ENCODE measurements around the gene BCAS4.

Gene BCAS4

GRCh38 chr20:50821257-50821921 lies 26.5 kb downstream of the BCAS4 start:
- peak overlapping the region; percentile 69 for H3K27ac Mint-ChIP-seq
- peaks cover 8% of the 10 kb centered on the region for H3K36me3 Mint-ChIP-seq
- no peaks in the 10 kb centered on the region for H3K27me3 Mint-ChIP-seq
- no peaks in the 10 kb centered on the region for H3K9me3 Mint-ChIP-seq (ENCODE audit: low read depth)
- H3K4me3 Mint-ChIP-seq = no peak overlapping the region
- H3K4me1 Mint-ChIP-seq (ENCODE audit: low read depth) = peaks cover 48% of the 10 kb centered on the region

GRCh38 chr20:50821994-50822393 lies 27.1 kb downstream of the BCAS4 start:
- peak overlapping the region; percentile 83 for H3K27ac Mint-ChIP-seq
- H3K27me3 Mint-ChIP-seq = no peaks in the 10 kb centered on the region
- H3K4me1 Mint-ChIP-seq (ENCODE audit: low read depth) = peaks cover 45% of the 10 kb centered on the region
- H3K4me3 Mint-ChIP-seq = no peak overlapping the region
- no peaks in the 10 kb centered on the region for H3K9me3 Mint-ChIP-seq (ENCODE audit: low read depth)
- H3K36me3 Mint-ChIP-seq = peaks cover 8% of the 10 kb centered on the region

GRCh38 chr20:50823319-50823718 lies 28.5 kb downstream of the BCAS4 start:
- no peak overlapping the region for H3K4me3 Mint-ChIP-seq
- H3K27me3 Mint-ChIP-seq = no peaks in the 10 kb centered on the region
- no peak overlapping the region for H3K27ac Mint-ChIP-seq
- no peaks in the 10 kb centered on the region for H3K9me3 Mint-ChIP-seq (ENCODE audit: low read depth)
- peaks cover 10% of the 10 kb centered on the region for H3K36me3 Mint-ChIP-seq
- H3K4me1 Mint-ChIP-seq (ENCODE audit: low read depth) = peaks cover 34% of the 10 kb centered on the region

GRCh38 chr20:50824137-50824536 lies 29.3 kb downstream of the BCAS4 start:
- Mint-ChIP-seq H3K4me1 (ENCODE audit: low read depth) (peaks cover 29% of the 10 kb centered on the region), H3K27ac (no peak overlapping the region), H3K9me3 (ENCODE audit: low read depth) (no peaks in the 10 kb centered on the region), H3K27me3 (no peaks in the 10 kb centered on the region), H3K36me3 (peaks cover 7% of the 10 kb centered on the region), H3K4me3 (no peak overlapping the region)

- H3K4me3 Mint-ChIP-seq = no peak overlapping the region
- peaks cover 13% of the 10 kb centered on the region for H3K4me1 Mint-ChIP-seq (ENCODE audit: low read depth)
- H3K9me3 Mint-ChIP-seq (ENCODE audit: low read depth) = no peaks in the 10 kb centered on the region
- peaks cover 12% of the 10 kb centered on the region for H3K36me3 Mint-ChIP-seq
- no peaks in the 10 kb centered on the region for H3K27me3 Mint-ChIP-seq
- peak overlapping the region; percentile 55 for H3K27ac Mint-ChIP-seq
These were observed 31.3 kb downstream of the BCAS4 start for GRCh38 chr20:50826121-50826520.

GRCh38 chr20:50828363-50829136 lies 33.7 kb downstream of the BCAS4 start:
- H3K9me3 Mint-ChIP-seq (ENCODE audit: low read depth) = no peaks in the 10 kb centered on the region
- peaks cover 11% of the 10 kb centered on the region for H3K36me3 Mint-ChIP-seq
- H3K27me3 Mint-ChIP-seq = no peaks in the 10 kb centered on the region
- H3K4me1 Mint-ChIP-seq (ENCODE audit: low read depth) = peaks cover 4% of the 10 kb centered on the region
- no peak overlapping the region for H3K27ac Mint-ChIP-seq
- no peak overlapping the region for H3K4me3 Mint-ChIP-seq

GRCh38 chr20:50831622-50832021 lies 36.8 kb downstream of the BCAS4 start:
- no peaks in the 10 kb centered on the region for H3K27me3 Mint-ChIP-seq
- peaks cover 4% of the 10 kb centered on the region for H3K4me1 Mint-ChIP-seq (ENCODE audit: low read depth)
- H3K27ac Mint-ChIP-seq = no peak overlapping the region
- H3K4me3 Mint-ChIP-seq = no peak overlapping the region
- peaks cover 13% of the 10 kb centered on the region for H3K36me3 Mint-ChIP-seq
- no peaks in the 10 kb centered on the region for H3K9me3 Mint-ChIP-seq (ENCODE audit: low read depth)

GRCh38 chr20:50834599-50835005 lies 39.7 kb downstream of the BCAS4 start:
- Mint-ChIP-seq H3K36me3 (peaks cover 9% of the 10 kb centered on the region), H3K27ac (no peak overlapping the region), H3K27me3 (no peaks in the 10 kb centered on the region), H3K4me3 (no peak overlapping the region), H3K9me3 (ENCODE audit: low read depth) (no peaks in the 10 kb centered on the region), H3K4me1 (ENCODE audit: low read depth) (peaks cover 7% of the 10 kb centered on the region)

- Mint-ChIP-seq H3K9me3 (ENCODE audit: low read depth) (no peaks in the 10 kb centered on the region), H3K4me1 (ENCODE audit: low read depth) (peaks cover 7% of the 10 kb centered on the region), H3K27ac (no peak overlapping the region), H3K36me3 (peaks cover 4% of the 10 kb centered on the region), H3K27me3 (no peaks in the 10 kb centered on the region), H3K4me3 (no peak overlapping the region)
These were observed 42.9 kb downstream of the BCAS4 start for GRCh38 chr20:50837532-50838321.

GRCh38 chr20:50838322-50838625 lies 43.4 kb downstream of the BCAS4 start:
- Mint-ChIP-seq H3K36me3 (peaks cover 4% of the 10 kb centered on the region), H3K9me3 (ENCODE audit: low read depth) (no peaks in the 10 kb centered on the region), H3K27ac (no peak overlapping the region), H3K4me3 (no peak overlapping the region), H3K4me1 (ENCODE audit: low read depth) (peaks cover 7% of the 10 kb centered on the region), H3K27me3 (no peaks in the 10 kb centered on the region)

- H3K4me3 Mint-ChIP-seq = no peak overlapping the region
- H3K9me3 Mint-ChIP-seq (ENCODE audit: low read depth) = no peaks in the 10 kb centered on the region
- no peaks in the 10 kb centered on the region for H3K27me3 Mint-ChIP-seq
- peaks cover 4% of the 10 kb centered on the region for H3K36me3 Mint-ChIP-seq
- H3K27ac Mint-ChIP-seq = no peak overlapping the region
- peaks cover 7% of the 10 kb centered on the region for H3K4me1 Mint-ChIP-seq (ENCODE audit: low read depth)
These were observed 44.0 kb downstream of the BCAS4 start for GRCh38 chr20:50838707-50839385.

GRCh38 chr20:50842821-50843220 lies 48.0 kb downstream of the BCAS4 start:
- Mint-ChIP-seq H3K4me3 (no peak overlapping the region), H3K9me3 (ENCODE audit: low read depth) (no peaks in the 10 kb centered on the region), H3K36me3 (no peaks in the 10 kb centered on the region), H3K27ac (peak overlapping the region; percentile 22), H3K27me3 (no peaks in the 10 kb centered on the region), H3K4me1 (ENCODE audit: low read depth) (peaks cover 16% of the 10 kb centered on the region)

GRCh38 chr20:50843331-50844276 lies 48.7 kb downstream of the BCAS4 start:
- H3K4me3 Mint-ChIP-seq = no peak overlapping the region
- peak overlapping the region; percentile 78 for H3K27ac Mint-ChIP-seq
- H3K36me3 Mint-ChIP-seq = no peaks in the 10 kb centered on the region
- H3K27me3 Mint-ChIP-seq = no peaks in the 10 kb centered on the region
- H3K9me3 Mint-ChIP-seq (ENCODE audit: low read depth) = no peaks in the 10 kb centered on the region
- H3K4me1 Mint-ChIP-seq (ENCODE audit: low read depth) = peaks cover 12% of the 10 kb centered on the region
